ENCODE results near the gene CDH13.

The CDH13 gene

DNA sequence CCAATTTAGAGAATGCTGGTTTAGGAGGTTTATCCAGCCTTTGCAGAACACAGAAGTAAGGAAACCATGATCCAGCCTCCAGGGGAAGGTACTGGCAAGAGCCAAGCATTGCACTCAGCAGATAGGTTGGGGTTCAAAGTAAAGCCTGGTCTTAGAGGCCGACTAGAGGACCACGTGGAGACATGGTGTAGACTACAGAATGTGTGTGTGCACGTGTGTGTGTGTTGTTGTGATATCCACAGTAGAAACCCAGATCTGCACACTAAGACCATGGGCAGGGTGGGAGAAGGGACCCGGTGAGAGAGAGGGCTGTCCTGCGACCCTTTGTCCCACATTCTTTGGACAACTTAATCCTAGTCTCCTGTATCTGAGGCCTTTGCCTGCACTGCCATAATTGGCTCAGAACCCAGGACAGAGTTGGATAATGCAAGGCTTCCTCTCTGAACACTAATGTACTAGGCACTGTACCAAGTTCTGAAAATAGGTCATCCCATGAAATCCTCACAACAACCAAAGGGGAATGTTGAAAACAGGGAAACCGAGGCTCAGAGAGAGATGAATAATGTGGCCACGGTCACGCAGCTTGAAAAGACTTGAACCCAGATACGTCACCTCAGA lies 855.9 kb downstream of the CDH13 start:
- TF ChIP-seq SPI1 (IDR thresholded peaks at IDR 0.05; ENCODE audit: borderline replicate concordance, low read depth) (no peak), CTCF (IDR thresholded peaks at IDR 0.05; ENCODE audit: insufficient read depth, low read length) (no peak), POLR2AphosphoS5 (IDR thresholded peaks at IDR 0.05; ENCODE audit: low read depth) (no peak), GABPA (IDR thresholded peaks at IDR 0.05; ENCODE audit: low read depth) (no peak), REST (IDR thresholded peaks at IDR 0.05; ENCODE audit: insufficient replicate concordance, low read depth) (no peak)
- Histone ChIP-seq H3K4me3 (replicated peaks; ENCODE audit: insufficient read depth, low read length) (no peak overlapping the region), H3K27ac (replicated peaks) (no peak overlapping the region), H3K27me3 (ENCODE audit: insufficient read depth, poor library complexity, severe bottlenecking) (no peaks in the 10 kb centered on the region)
- no peak for DNase-seq (ENCODE audit: low read depth in 1 of 2, low spot score in 1 of 2)

GRCh38 chr16:83490073-83490472 lies 863.3 kb downstream of the CDH13 start:
- no peak for DNase-seq (ENCODE audit: low read depth in 1 of 2, low spot score in 1 of 2)
- no peaks in the 10 kb centered on the region for H3K27me3 ChIP-seq (ENCODE audit: insufficient read depth, poor library complexity, severe bottlenecking)
- H3K27ac ChIP-seq (replicated peaks), result no peak overlapping the region
- no peak for TF ChIP-seq POLR2AphosphoS5 (IDR thresholded peaks at IDR 0.05; ENCODE audit: low read depth)
- TF ChIP-seq GABPA (IDR thresholded peaks at IDR 0.05; ENCODE audit: low read depth), result no peak
- TF ChIP-seq SPI1 (IDR thresholded peaks at IDR 0.05; ENCODE audit: borderline replicate concordance, low read depth), result no peak
- TF ChIP-seq CTCF (IDR thresholded peaks at IDR 0.05; ENCODE audit: insufficient read depth, low read length), result no peak
- TF ChIP-seq REST (IDR thresholded peaks at IDR 0.05; ENCODE audit: insufficient replicate concordance, low read depth), result no peak
- no peak overlapping the region for H3K4me3 ChIP-seq (replicated peaks; ENCODE audit: insufficient read depth, low read length)

DNA sequence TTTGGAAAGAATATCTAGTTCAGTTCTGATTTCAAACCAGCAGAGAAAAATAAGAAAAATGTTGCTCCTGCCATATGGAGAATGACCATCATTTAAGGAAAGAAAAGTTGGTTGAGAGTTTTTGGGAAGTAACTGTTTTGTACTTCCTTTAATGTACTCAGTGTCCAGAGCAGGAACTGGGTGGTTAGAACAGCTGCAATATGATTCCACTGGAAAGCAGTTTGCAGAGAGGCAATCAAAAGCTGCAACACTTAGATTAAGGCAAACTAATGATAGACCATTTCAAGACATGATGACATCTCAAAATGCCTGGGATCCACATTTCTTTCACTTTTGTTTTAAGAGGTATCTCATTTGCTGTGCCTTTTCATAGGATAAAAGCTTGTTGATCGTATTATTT lies 867.7 kb downstream of the CDH13 start:
- no peak overlapping the region for H3K4me3 ChIP-seq (replicated peaks; ENCODE audit: insufficient read depth, low read length)
- H3K27me3 ChIP-seq (ENCODE audit: insufficient read depth, poor library complexity, severe bottlenecking), result no peaks in the 10 kb centered on the region
- TF ChIP-seq REST (IDR thresholded peaks at IDR 0.05; ENCODE audit: insufficient replicate concordance, low read depth), result no peak
- no peak for TF ChIP-seq POLR2AphosphoS5 (IDR thresholded peaks at IDR 0.05; ENCODE audit: low read depth)
- no peak for TF ChIP-seq CTCF (IDR thresholded peaks at IDR 0.05; ENCODE audit: insufficient read depth, low read length)
- no peak for TF ChIP-seq GABPA (IDR thresholded peaks at IDR 0.05; ENCODE audit: low read depth)
- TF ChIP-seq SPI1 (IDR thresholded peaks at IDR 0.05; ENCODE audit: borderline replicate concordance, low read depth), result no peak
- no peak for DNase-seq (ENCODE audit: low read depth in 1 of 2, low spot score in 1 of 2)
- no peak overlapping the region for H3K27ac ChIP-seq (replicated peaks)
